Spleen (tissue), 11 donors: ENCODE measurements around the gene PGGT1B. TPM values are rescaled to one million over a fixed set of nuclear protein-coding genes. Genes with fewer than 3 reads are reported as not detected.

ENCODE experiments used
- DNase-seq: peaks from one replicate; pipeline ENCODE4 v3.0.0-alpha.2; 2020
- H3K27ac ChIP-seq, 8 donors: fragments of 200-600 bp; sonication (generic) in 7 of 8; 1 replicate in 4 of 8; 2 replicates in 4 of 8; pipeline versions ENCODE4 v1.5.0 to v1.8.0; 2016 to 2021; ENCODE audit warnings: inconsistent platforms in 4 of 8, mild to moderate bottlenecking in 4 of 8, moderate library complexity in 1 of 8
- H3K27me3 ChIP-seq, 7 donors: fragments of 200-600 bp; sonication (generic) in 6 of 7; replicated peaks in 1 of 7; 1 replicate in 4 of 7; 2 replicates in 3 of 7; pipeline versions ENCODE4 v1.5.0 to v1.8.0; 2016 to 2021; ENCODE audit warnings: inconsistent platforms in 3 of 7, mild to moderate bottlenecking in 1 of 7
- H3K36me3 ChIP-seq, 6 donors: fragments of 200-600 bp; sonication (generic) in 5 of 6; 1 replicate in 4 of 6; 2 replicates in 2 of 6; pipeline versions ENCODE4 v1.5.0 to v1.8.0; 2016 to 2021; ENCODE audit warnings: inconsistent platforms in 2 of 6
- H3K4me1 ChIP-seq, 6 donors: fragments of 200-600 bp; sonication (generic) in 5 of 6; 1 replicate in 3 of 6; 2 replicates in 3 of 6; pipeline versions ENCODE4 v1.5.0 to v1.8.0; 2016 to 2021; ENCODE audit warnings: inconsistent platforms in 3 of 6
- H3K4me3 ChIP-seq, 8 donors: fragments of 200-600 bp; sonication (generic) in 7 of 8; 1 replicate in 4 of 8; 2 replicates in 4 of 8; pipeline versions ENCODE4 v1.5.0 to v1.8.0; 2016 to 2021; ENCODE audit warnings: inconsistent platforms in 4 of 8, mild to moderate bottlenecking in 4 of 8, moderate library complexity in 2 of 8
- H3K9me3 ChIP-seq, 8 donors: fragments of 200-600 bp; sonication (generic) in 7 of 8; 1 replicate in 4 of 8; 2 replicates in 4 of 8; pipeline versions ENCODE4 v1.5.0 to v1.8.0; 2016 to 2021; ENCODE audit warnings: inconsistent platforms in 4 of 8
- CTCF ChIP-seq, 11 experiments: fragments of 200-600 bp in 7 of 11; fragments of 450-650 bp in 4 of 11; sonication (generic) in 4 of 11; IDR thresholded peaks in 8 of 11; conservative IDR thresholded peaks in 3 of 11; 1 replicate in 7 of 11; 2 replicates in 4 of 11; pipeline versions ENCODE4 v1.4.0 to v1.8.0; 2016 to 2021; ENCODE audit warnings: antibody characterized with exemption in 11 of 11, inconsistent platforms in 4 of 11, mild to moderate bottlenecking in 1 of 11
- POLR2A ChIP-seq, 3 donors: fragments of 450-650 bp; IDR thresholded peaks; one replicate each; pipeline ENCODE4 v1.5.1; 2017; ENCODE audit warnings: antibody characterized with exemption in 3 of 3, mild to moderate bottlenecking in 1 of 3
- POLR2AphosphoS5 ChIP-seq, 3 donors: sonication (generic); formaldehyde crosslinking; IDR thresholded peaks; one replicate each; pipeline ENCODE4 v1.5.1; 2017; ENCODE audit warnings: antibody characterized with exemption in 3 of 3
- WGBS, 5 donors: extraction: QIAGEN DNeasy Blood & Tissue Kit in 3 of 5; methylation state at CpG; one replicate each; pipeline versions ENCODE4 v1.1.5 to v1.1.7; 2013 to 2018; 5-methylcytosine and 5-hydroxymethylcytosine counted together
- intact Hi-C: fragments of 100-400 bp; cut with DNase I; formaldehyde crosslinking; loops from one replicate; pipeline ENCODE4 v1.15.0; 2023; ENCODE audit warnings: low total_unique reads
- polyA plus RNA-seq, 3 donors: library from polyadenylated mRNA; stranded (reverse); fragments of 200-250 nt; gene quantifications; one replicate each; pipeline ENCODE4 v1.2.1, GENCODE V29; 2013
- total RNA-seq, 7 donors: library from RNA; depleted of rRNA in 3 of 7; stranded (reverse); fragments of >200 nt in 3 of 7; fragmentation: NEBNext Ultra II Directional in 4 of 7; extraction: Animal tissue kit (Norgen Biotek cat#: 25700) in 4 of 7; gene quantifications; one replicate each; pipeline versions ENCODE4 v1.1.0 to v1.2.1, GENCODE V29; 2016 to 2021
- donor health status: healthy with polysubstance abuse.
- donor health status: DM: no; HTN: no; CAD: no; lungs with moderate emphysema.
- donor health status: DM: no; HTN: no; CAD: no.
- donor health status: Bipolar disorder and iron deficiency.
- donor health status: healthy.
- donor health status: DM: no; HTN: no; CAD: no.
- donor health status: DM: yes; HTN: yes; CAD: no.

PGGT1B gene
- total and polyA plus RNA-seq, 10 donors, result 3.7 to 59.9 (median 26.8) TPM

- peak in 1 of 11 experiments; percentile 10 for TF ChIP-seq CTCF (IDR thresholded peaks at IDR 0.05 in 8 of 11, conservative IDR thresholded peaks at IDR 0.05 in 3 of 11)
- peak in 2 of 3 donors; percentile 10 to 18 for TF ChIP-seq POLR2A (IDR thresholded peaks at IDR 0.05)
- peak; percentile 70 to 83 (median 75) for TF ChIP-seq POLR2AphosphoS5 (IDR thresholded peaks at IDR 0.05)
- H3K36me3 ChIP-seq, result no peaks in the 10 kb centered on the region
- no peaks in the 10 kb centered on the region for H3K27me3 ChIP-seq
- WGBS, 5 donors, result 1 to 2% (median 1%) methylated on average over 49 to 83 of the region's 86 CpGs
- H3K27ac ChIP-seq, result peak within 1 kb of the TSS in 6 of 8 donors; percentile 38 to 80 (median 71)
- intact Hi-C loops, result no loop called here
- peak within 1 kb of the TSS; percentile 61 to 98 (median 88) for H3K4me3 ChIP-seq
- H3K9me3 ChIP-seq, result peaks cover 0 to 16% (median 4%) of the 10 kb centered on the region in 8 donors
- peaks cover 0 to 22% (median 15%) of the 10 kb centered on the region in 6 donors for H3K4me1 ChIP-seq
- peak; percentile 95 for DNase-seq
These were observed 33.7 kb upstream of the PGGT1B start, which contains the start of gene CCDC112 for GRCh38 chr5:115296124-115297022. CCDC112 (minus strand) TSS chr5:115296654; CDS start chr5:115296543, 111 bp downstream.

- intact Hi-C loops, result no loop called here
- Histone ChIP-seq H3K27me3 (no peaks in the 10 kb centered on the region), H3K36me3 (no peaks in the 10 kb centered on the region), H3K4me1 (peaks cover 0 to 22% (median 15%) of the 10 kb centered on the region in 6 donors), H3K27ac (peak overlapping the region in 4 of 8 donors; percentile 66 to 80 (median 78)), H3K4me3 (peak overlapping the region; percentile 61 to 98 (median 88)), H3K9me3 (peaks cover 0 to 16% (median 4%) of the 10 kb centered on the region in 8 donors)
- no peak for TF ChIP-seq POLR2A (IDR thresholded peaks at IDR 0.05)
- no peak for TF ChIP-seq CTCF (IDR thresholded peaks at IDR 0.05 in 8 of 11, conservative IDR thresholded peaks at IDR 0.05 in 3 of 11)
- no peak for TF ChIP-seq POLR2AphosphoS5 (IDR thresholded peaks at IDR 0.05)
- no peak for DNase-seq
- WGBS, 5 donors, result 19 to 27% (median 24%) methylated on average over 11 of the region's 11 CpGs
These were observed 33.1 kb upstream of the PGGT1B start for GRCh38 chr5:115295777-115296123.

GRCh38 chr5:115291397-115291796, 28.7 kb upstream of the PGGT1B start:
- no peak for TF ChIP-seq POLR2A (IDR thresholded peaks at IDR 0.05)
- TF ChIP-seq CTCF (IDR thresholded peaks at IDR 0.05 in 8 of 11, conservative IDR thresholded peaks at IDR 0.05 in 3 of 11), result no peak
- TF ChIP-seq POLR2AphosphoS5 (IDR thresholded peaks at IDR 0.05), result no peak

GRCh38 chr5:115289104-115289503, 26.4 kb upstream of the PGGT1B start:
- intact Hi-C loops, result no loop called here
- Histone ChIP-seq H3K9me3 (peaks cover 0 to 16% (median 4%) of the 10 kb centered on the region in 8 donors), H3K4me1 (no peaks in the 10 kb centered on the region), H3K36me3 (no peaks in the 10 kb centered on the region), H3K27me3 (no peaks in the 10 kb centered on the region), H3K4me3 (no peak overlapping the region), H3K27ac (no peak overlapping the region)
- no peak for DNase-seq
- no peak for TF ChIP-seq POLR2A (IDR thresholded peaks at IDR 0.05)
- no peak for TF ChIP-seq CTCF (IDR thresholded peaks at IDR 0.05 in 8 of 11, conservative IDR thresholded peaks at IDR 0.05 in 3 of 11)
- no peak for TF ChIP-seq POLR2AphosphoS5 (IDR thresholded peaks at IDR 0.05)
- WGBS, 5 donors, result 77 to 82% (median 81%) methylated on average over 4 of the region's 4 CpGs

More at GRCh38 chr5:115291397-115291796, 28.7 kb upstream of the PGGT1B start:
- Histone ChIP-seq H3K36me3 (no peaks in the 10 kb centered on the region), H3K27ac (no peak overlapping the region), H3K9me3 (peaks cover 0 to 16% (median 4%) of the 10 kb centered on the region in 8 donors), H3K4me1 (peaks cover 0 to 14% (median 11%) of the 10 kb centered on the region in 6 donors), H3K4me3 (no peak overlapping the region), H3K27me3 (no peaks in the 10 kb centered on the region)
- DNase-seq, result no peak
- intact Hi-C loops, result no loop called here
